Vagina (tissue), 2 donors: ENCODE results near the gene MKRN2OS. TPM values are rescaled to one million over a fixed set of nuclear protein-coding genes. Genes with fewer than 3 reads are reported as not detected.

ENCODE experiments used
- DNase-seq, 2 donors: peaks; one replicate each; pipeline ENCODE4 v3.0.0-alpha.2; 2017; ENCODE audit errors: extremely low spot score in 2 of 2
- H3K27ac ChIP-seq: fragments of 200-600 bp; sonication (generic); one replicate; pipeline ENCODE4 v1.5.1; 2019
- H3K27me3 ChIP-seq: fragments of 200-600 bp; sonication (generic); one replicate; pipeline ENCODE4 v1.5.1; 2019
- H3K36me3 ChIP-seq, 2 donors: fragments of 200-600 bp; sonication (generic); one replicate each; pipeline ENCODE4 v1.5.1; 2017 to 2019
- H3K4me1 ChIP-seq: fragments of 200-600 bp; sonication (generic); one replicate; pipeline ENCODE4 v1.5.1; 2019
- H3K4me3 ChIP-seq, 2 donors: fragments of 200-600 bp; sonication (generic); 1 replicate in 1 of 2; 2 replicates in 1 of 2; pipeline ENCODE4 v1.5.1; 2016 to 2019
- H3K9me3 ChIP-seq: fragments of 200-600 bp; sonication (generic); one replicate; pipeline ENCODE4 v1.5.1; 2019
- CTCF ChIP-seq, 3 experiments: fragments of 450-650 bp in 2 of 3; fragments of 200-600 bp in 1 of 3; sonication (generic) in 1 of 3; IDR thresholded peaks; one replicate each; pipeline ENCODE4 v1.5.1; 2017 to 2019; ENCODE audit warnings: antibody characterized with exemption in 3 of 3, mild to moderate bottlenecking in 2 of 3, moderate library complexity in 2 of 3
- POLR2A ChIP-seq, 2 donors: fragments of 450-650 bp; IDR thresholded peaks; one replicate each; pipeline ENCODE4 v1.6.1; 2017; ENCODE audit warnings: antibody characterized with exemption in 2 of 2, mild to moderate bottlenecking in 2 of 2, moderate library complexity in 2 of 2
- POLR2AphosphoS5 ChIP-seq, 2 donors: sonication (generic); formaldehyde crosslinking; IDR thresholded peaks; one replicate each; pipeline ENCODE4 v1.9.0; 2017; ENCODE audit warnings: antibody characterized with exemption in 2 of 2, mild to moderate bottlenecking in 2 of 2, low read depth in 1 of 2; ENCODE audit not compliant: insufficient read depth in 1 of 2
- intact Hi-C: fragments of 100-400 bp; cut with DNase I; formaldehyde crosslinking; loops from one replicate; pipeline ENCODE4 v1.15.1; 2023
- total RNA-seq: library from RNA; depleted of rRNA; stranded (reverse); fragments of >200 nt; gene quantifications from one replicate; pipeline ENCODE4 v1.2.3, GENCODE V29; 2016

Gene MKRN2OS
- total RNA-seq, 1 donor from 2014 or later, result not detected

- H3K4me1 ChIP-seq, result no peaks in the 10 kb centered on the region
- no peak overlapping the region for H3K27ac ChIP-seq
- DNase-seq, result no peak
- no peak overlapping the region for H3K4me3 ChIP-seq
- TF ChIP-seq POLR2A (IDR thresholded peaks at IDR 0.05), result no peak
- H3K9me3 ChIP-seq, result no peaks in the 10 kb centered on the region
- H3K27me3 ChIP-seq, result no peaks in the 10 kb centered on the region
- H3K36me3 ChIP-seq, result peaks cover 0 to 25% of the 10 kb centered on the region in 2 donors
- intact Hi-C loops, result no loop called here
These were observed 8.9 kb downstream of the MKRN2OS start for GRCh38 chr3:12536423-12536822.

GRCh38 chr3:12532182-12532581, 13.1 kb downstream of the MKRN2OS start:
- no peak for DNase-seq
- Histone ChIP-seq H3K27me3 (no peaks in the 10 kb centered on the region), H3K27ac (no peak overlapping the region), H3K4me3 (no peak overlapping the region), H3K36me3 (peaks cover 0 to 32% of the 10 kb centered on the region in 2 donors), H3K9me3 (no peaks in the 10 kb centered on the region), H3K4me1 (no peaks in the 10 kb centered on the region)
- intact Hi-C loops, result no loop called here
- no peak for TF ChIP-seq POLR2AphosphoS5 (IDR thresholded peaks at IDR 0.05; ENCODE audit: insufficient read depth in 1 of 2, low read depth in 1 of 2)
- TF ChIP-seq POLR2A (IDR thresholded peaks at IDR 0.05), result no peak
- TF ChIP-seq CTCF (IDR thresholded peaks at IDR 0.05), result no peak

- DNase-seq, result no peak
- H3K27ac ChIP-seq, result no peak overlapping the region
- no peaks in the 10 kb centered on the region for H3K9me3 ChIP-seq
- no peaks in the 10 kb centered on the region for H3K27me3 ChIP-seq
- H3K4me3 ChIP-seq, result no peak overlapping the region
- intact Hi-C loops, result no loop called here
- peaks cover 0 to 32% of the 10 kb centered on the region in 2 donors for H3K36me3 ChIP-seq
- TF ChIP-seq POLR2A (IDR thresholded peaks at IDR 0.05) (no peak), CTCF (IDR thresholded peaks at IDR 0.05) (no peak), POLR2AphosphoS5 (IDR thresholded peaks at IDR 0.05; ENCODE audit: insufficient read depth in 1 of 2, low read depth in 1 of 2) (no peak)
- no peaks in the 10 kb centered on the region for H3K4me1 ChIP-seq
These were observed 17.5 kb downstream of the MKRN2OS start for GRCh38 chr3:12527757-12528143.

GRCh38 chr3:12522721-12523120, 22.6 kb downstream of the MKRN2OS start:
- TF ChIP-seq CTCF (IDR thresholded peaks at IDR 0.05) (no peak), POLR2A (IDR thresholded peaks at IDR 0.05) (no peak), POLR2AphosphoS5 (IDR thresholded peaks at IDR 0.05; ENCODE audit: insufficient read depth in 1 of 2, low read depth in 1 of 2) (no peak)

GRCh38 chr3:12521010-12521409, 24.3 kb downstream of the MKRN2OS start:
- H3K9me3 ChIP-seq, result no peaks in the 10 kb centered on the region
- no peak overlapping the region for H3K4me3 ChIP-seq
- H3K36me3 ChIP-seq, result no peaks in the 10 kb centered on the region
- intact Hi-C loops, result no loop called here
- TF ChIP-seq CTCF (IDR thresholded peaks at IDR 0.05) (no peak), POLR2AphosphoS5 (IDR thresholded peaks at IDR 0.05; ENCODE audit: insufficient read depth in 1 of 2, low read depth in 1 of 2) (no peak), POLR2A (IDR thresholded peaks at IDR 0.05) (no peak)
- H3K27ac ChIP-seq, result no peak overlapping the region
- no peak for DNase-seq
- no peaks in the 10 kb centered on the region for H3K27me3 ChIP-seq
- H3K4me1 ChIP-seq, result no peaks in the 10 kb centered on the region

More at GRCh38 chr3:12522721-12523120, 22.6 kb downstream of the MKRN2OS start:
- Histone ChIP-seq H3K36me3 (peaks cover 0 to 5% of the 10 kb centered on the region in 2 donors), H3K27ac (no peak overlapping the region), H3K4me3 (no peak overlapping the region), H3K27me3 (no peaks in the 10 kb centered on the region), H3K4me1 (no peaks in the 10 kb centered on the region), H3K9me3 (no peaks in the 10 kb centered on the region)
- DNase-seq, result no peak
- intact Hi-C loops, result no loop called here
